IMR-90 (cell line): Measurements from ENCODE around the gene CAND1. TPM values are rescaled to one million over a fixed set of nuclear protein-coding genes. Genes with fewer than 3 reads are reported as not detected.

ENCODE experiments used
- ATAC-seq: fragments of 200-7000 bp; cut with Tn5 transposase; 2 replicates; pipeline ENCODE4 v1.9.1; 2020; ENCODE audit warnings: low read depth, mild to moderate bottlenecking, moderate library complexity
- BruUV-seq: library from RNA; stranded (reverse); fragments of 400-500 nt; replicated peaks from 2 replicates; lab custom pipeline; 2021; lab: Mats Ljungman, UMichigan
- CTCF ChIA-PET: fragments of 300-600 bp; formaldehyde crosslinking; extraction: SDS; loops from one replicate; lab custom pipeline; 2021; ENCODE audit warnings: antibody characterized with exemption; lab: Yijun Ruan, JAX
- POLR2A ChIA-PET: fragments of 300-600 bp; sonication (Branson Sonifier 250); formaldehyde crosslinking; loops from one replicate; lab custom pipeline; 2022; ENCODE audit warnings: antibody characterized with exemption; ENCODE audit not compliant: unreplicated experiment; lab: Charles Lee
- DNase-seq: peaks from one replicate; pipeline ENCODE4 v3.0.0; 2013
- H2AFZ ChIP-seq: replicated peaks from 2 replicates; pipeline ENCODE3; 2013; ENCODE audit warnings: low read length, mild to moderate bottlenecking; ENCODE audit not compliant: poor library complexity
- H2AK5ac ChIP-seq: 2 replicates; pipeline ENCODE4 v1.6.1; 2013; ENCODE audit warnings: low read depth, low read length, inconsistent platforms
- H2AK9ac ChIP-seq: replicated peaks from 2 replicates; pipeline ENCODE3; 2013; ENCODE audit warnings: mild to moderate bottlenecking, low read depth, low read length, moderate library complexity; ENCODE audit not compliant: poor library complexity
- H2BK120ac ChIP-seq: 2 replicates; pipeline ENCODE4 v1.6.1; 2013; ENCODE audit warnings: low read depth, low read length, inconsistent platforms
- H2BK15ac ChIP-seq: 3 replicates; pipeline ENCODE4 v1.6.1; 2013; ENCODE audit warnings: low read depth, low read length, inconsistent platforms
- H2BK20ac ChIP-seq: 2 replicates; pipeline ENCODE4 v1.6.1; 2013; ENCODE audit warnings: low read depth, mild to moderate bottlenecking, inconsistent platforms, low read length, moderate library complexity
- H2BK5ac ChIP-seq: 2 replicates; pipeline ENCODE4 v1.6.1; 2013; ENCODE audit warnings: mild to moderate bottlenecking, low read depth, low read length, inconsistent platforms; ENCODE audit not compliant: poor library complexity, severe bottlenecking
- H3K14ac ChIP-seq: replicated peaks from 2 replicates; pipeline ENCODE4 v1.6.1; 2013; ENCODE audit warnings: low read depth, low read length, inconsistent platforms
- H3K18ac ChIP-seq: 2 replicates; pipeline ENCODE4 v1.6.1; 2013; ENCODE audit warnings: low read depth, low read length, control low read depth
- H3K23ac ChIP-seq: 2 replicates; pipeline ENCODE4 v1.6.1; 2013; ENCODE audit warnings: low read depth, low read length, inconsistent platforms
- H3K27ac ChIP-seq: 2 replicates; pipeline ENCODE4 v1.5.1; 2013; ENCODE audit warnings: mild to moderate bottlenecking, control low read depth, low read length; ENCODE audit not compliant: insufficient read depth
- H3K27me3 ChIP-seq: 2 replicates; pipeline ENCODE4 v1.6.1; 2013; ENCODE audit warnings: low read length; ENCODE audit not compliant: control insufficient read depth, insufficient read depth
- H3K36me3 ChIP-seq: 2 replicates; pipeline ENCODE4 v1.6.1; 2013; ENCODE audit warnings: low read length, mixed read lengths; ENCODE audit not compliant: control insufficient read depth, insufficient read depth
- H3K4ac ChIP-seq: 2 replicates; pipeline ENCODE4 v1.6.1; 2013; ENCODE audit warnings: low read depth, low read length, inconsistent platforms
- H3K4me1 ChIP-seq: 2 replicates; pipeline ENCODE4 v1.6.1; 2013; ENCODE audit warnings: low read length, mixed read lengths; ENCODE audit not compliant: control insufficient read depth, insufficient read depth
- H3K4me2 ChIP-seq: 2 replicates; pipeline ENCODE4 v1.6.1; 2013; ENCODE audit warnings: low read depth, mild to moderate bottlenecking, control low read depth, low read length, moderate library complexity
- H3K4me3 ChIP-seq: 2 replicates; pipeline ENCODE4 v1.5.1; 2013; ENCODE audit warnings: low read depth, mild to moderate bottlenecking, control low read depth, low read length, moderate library complexity; ENCODE audit not compliant: insufficient read depth
- H3K56ac ChIP-seq: 2 replicates; pipeline ENCODE4 v1.6.1; 2013; ENCODE audit warnings: low read length, inconsistent platforms; ENCODE audit not compliant: insufficient read depth; ENCODE audit errors: extremely low read depth
- H3K79me1 ChIP-seq, 2 experiments: 2 replicates each; pipeline ENCODE4 v1.6.1; 2013; ENCODE audit warnings: low read length in 2 of 2, inconsistent platforms in 1 of 2, low read depth in 1 of 2
- H3K9ac ChIP-seq: 2 replicates; pipeline ENCODE4 v1.6.1; 2013; ENCODE audit warnings: low read depth, low read length, control low read depth
- H3K9me1 ChIP-seq: 2 replicates; pipeline ENCODE4 v1.6.1; 2013; ENCODE audit warnings: low read length, inconsistent platforms; ENCODE audit not compliant: insufficient read depth
- H3K9me3 ChIP-seq: 2 replicates; pipeline ENCODE4 v1.6.1; 2013; ENCODE audit warnings: low read length; ENCODE audit not compliant: control insufficient read depth, insufficient read depth
- H4K20me1 ChIP-seq: 2 replicates; pipeline ENCODE4 v1.6.1; 2013; ENCODE audit warnings: low read length, inconsistent platforms; ENCODE audit not compliant: insufficient read depth
- H4K5ac ChIP-seq: 2 replicates; pipeline ENCODE4 v1.6.1; 2013; ENCODE audit warnings: mild to moderate bottlenecking, low read depth, low read length, control low read depth
- H4K8ac ChIP-seq, 2 experiments: 2 replicates each; pipeline ENCODE4 v1.6.1; 2013; ENCODE audit warnings: low read depth in 2 of 2, low read length in 2 of 2, control low read depth in 1 of 2, inconsistent platforms in 1 of 2
- H4K91ac ChIP-seq: 2 replicates; pipeline ENCODE4 v1.6.1; 2013; ENCODE audit warnings: low read depth, low read length, inconsistent platforms; ENCODE audit not compliant: insufficient read depth
- BHLHE40 ChIP-seq: fragments of 150-350 bp; IDR thresholded peaks from 2 replicates; pipeline ENCODE4 v1.6.1; 2016; ENCODE audit warnings: mild to moderate bottlenecking, low read depth, low read length
- CHD1 ChIP-seq: IDR thresholded peaks from 2 replicates; pipeline ENCODE4 v1.6.1; 2012; ENCODE audit warnings: low read depth, low read length, improper control_type of control experiment
- FOS ChIP-seq: fragments of 150-350 bp; IDR thresholded peaks from 2 replicates; pipeline ENCODE4 v1.6.1; 2016; ENCODE audit warnings: low read depth, low read length
- MAFK ChIP-seq: IDR thresholded peaks from 2 replicates; pipeline ENCODE4 v1.6.1; 2012; ENCODE audit warnings: low read depth, low read length, improper control_type of control experiment
- MAZ ChIP-seq: IDR thresholded peaks from 2 replicates; pipeline ENCODE4 v1.6.1; 2012; ENCODE audit warnings: low read depth, mild to moderate bottlenecking, low read length, improper control_type of control experiment, moderate library complexity, borderline replicate concordance
- MXI1 ChIP-seq: IDR thresholded peaks from 2 replicates; pipeline ENCODE4 v1.6.1; 2012; ENCODE audit warnings: low read depth, mild to moderate bottlenecking, low read length, moderate library complexity, borderline replicate concordance
- NFE2L2 ChIP-seq: fragments of 150-350 bp; IDR thresholded peaks from 2 replicates; pipeline ENCODE4 v1.6.1; 2016; ENCODE audit warnings: low read depth, mild to moderate bottlenecking, low read length
- POLR2A ChIP-seq: IDR thresholded peaks from 2 replicates; pipeline ENCODE4 v1.6.1; 2012; ENCODE audit warnings: mild to moderate bottlenecking, low read depth, low read length
- RAD21 ChIP-seq: IDR thresholded peaks from 2 replicates; pipeline ENCODE4 v1.6.1; 2012; ENCODE audit warnings: low read length, improper control_type of control experiment
- RCOR1 ChIP-seq: IDR thresholded peaks from 2 replicates; pipeline ENCODE4 v1.6.1; 2012; ENCODE audit warnings: mild to moderate bottlenecking, low read length, improper control_type of control experiment; ENCODE audit not compliant: insufficient replicate concordance
- RFX5 ChIP-seq: IDR thresholded peaks from 2 replicates; pipeline ENCODE4 v1.8.0; 2012; ENCODE audit warnings: low read depth, mild to moderate bottlenecking, low read length, moderate library complexity
- SMC3 ChIP-seq: fragments of 150-350 bp; IDR thresholded peaks from 2 replicates; pipeline ENCODE4 v1.6.1; 2016; ENCODE audit warnings: low read depth, mild to moderate bottlenecking, antibody characterized with exemption, low read length, moderate library complexity
- WGBS, 2 experiments: methylation state at CpG; one replicate each; pipeline versions ENCODE4 v1.1.5 to v1.1.7; 2013; ENCODE audit warnings: missing lambda C conversion rate in 2 of 2; ENCODE audit not compliant: insufficient read length in 1 of 2; ENCODE audit errors: extremely low coverage in 2 of 2; 5-methylcytosine and 5-hydroxymethylcytosine counted together
- dilution Hi-C: fragments of 300-500 bp; cut with HindIII; formaldehyde crosslinking; loops from one replicate; pipeline ENCODE4 v1.14.3; 2018; ENCODE audit warnings: low sequenced_read_pairs; ENCODE audit not compliant: unreplicated experiment
- in situ Hi-C: fragments of 300-500 bp; cut with MboI; formaldehyde crosslinking; loops from 3 replicates; pipeline ENCODE4 v1.14.3; 2019; ENCODE audit warnings: low sequenced_read_pairs, inconsistent platforms, mixed read lengths
- intact Hi-C: fragments of 100-400 bp; cut with micrococcal nuclease; formaldehyde crosslinking; loops from 2 replicates; pipeline ENCODE4 v1.10.0; 2022
- polyA plus RNA-seq, 3 experiments: library from polyadenylated mRNA; depleted of rRNA; stranded (reverse); fragments of >200 nt; gene quantifications; 2 replicates each; pipeline ENCODE4 v1.2.3, GENCODE V29; 2012; ENCODE audit warnings: low replicate concordance in 1 of 3
- total RNA-seq: library from RNA; depleted of rRNA; stranded (reverse); fragments of >200 nt; gene quantifications from 2 replicates; pipeline ENCODE4 v1.2.3, GENCODE V29; 2012
- TF ChIP-seq, protein P1 (sequence below): fragments of 150-350 bp; IDR thresholded peaks from 2 replicates; pipeline ENCODE4 v1.6.1; 2016; ENCODE audit warnings: low read depth, mild to moderate bottlenecking, low read length, moderate library complexity, borderline replicate concordance
- TF ChIP-seq, protein P2 (sequence below): conservative IDR thresholded peaks from 2 replicates; pipeline ENCODE4 v1.5.1; 2012; ENCODE audit warnings: mild to moderate bottlenecking, low read depth, low read length, improper control_type of control experiment
- TF ChIP-seq, protein P3 (sequence below): fragments of 150-350 bp; IDR thresholded peaks from 2 replicates; pipeline ENCODE4 v1.6.1; 2017; ENCODE audit warnings: mild to moderate bottlenecking, antibody characterized with exemption, low read length, low read depth

CAND1 gene
- total and polyA plus RNA-seq, 2 of the 4 experiments (the other 2 are of a cell fraction), result 42.6 to 91.4 TPM

DNA sequence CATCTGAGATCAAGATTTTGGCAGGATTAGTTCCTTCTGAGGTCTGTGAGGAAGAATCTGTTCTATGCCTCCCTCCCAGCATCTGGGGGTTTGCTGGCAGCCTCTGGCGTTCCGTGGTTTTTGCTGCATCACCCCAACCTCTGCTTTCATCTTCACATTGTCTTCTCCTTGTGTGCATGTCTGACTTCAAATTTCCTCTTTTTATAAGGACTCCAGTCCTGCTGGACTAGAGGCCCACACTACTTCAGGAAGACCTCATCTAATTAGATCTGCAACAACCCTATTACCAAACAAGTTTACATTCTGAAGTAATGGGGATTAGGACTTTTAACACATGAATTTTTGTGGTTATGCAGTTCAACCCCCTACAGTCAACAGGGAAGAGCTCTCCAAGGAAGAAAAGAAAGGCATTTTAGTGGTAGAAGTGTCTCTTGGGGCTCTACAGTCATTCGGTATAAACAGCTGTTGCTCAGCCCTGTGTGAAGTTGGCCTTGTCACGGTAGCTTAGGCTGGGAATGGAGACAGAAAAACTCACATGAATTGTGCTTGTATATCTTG is 89.7 kb downstream of the CAND1 start:
- CTCF ChIA-PET, result interaction anchor here (0.8 to 0.9 kb wide), 2 partner anchors 83 to 959 kb away, joined by 3 read pairs; no protein-coding TSS in a partner anchor
- peak; percentile 91 for ATAC-seq
- TF ChIP-seq BHLHE40, result no peak
- TF ChIP-seq FOS, result no peak
- no peak for TF ChIP-seq MXI1
- TF ChIP-seq POLR2A, result no peak
- TF ChIP-seq, protein P1, sequence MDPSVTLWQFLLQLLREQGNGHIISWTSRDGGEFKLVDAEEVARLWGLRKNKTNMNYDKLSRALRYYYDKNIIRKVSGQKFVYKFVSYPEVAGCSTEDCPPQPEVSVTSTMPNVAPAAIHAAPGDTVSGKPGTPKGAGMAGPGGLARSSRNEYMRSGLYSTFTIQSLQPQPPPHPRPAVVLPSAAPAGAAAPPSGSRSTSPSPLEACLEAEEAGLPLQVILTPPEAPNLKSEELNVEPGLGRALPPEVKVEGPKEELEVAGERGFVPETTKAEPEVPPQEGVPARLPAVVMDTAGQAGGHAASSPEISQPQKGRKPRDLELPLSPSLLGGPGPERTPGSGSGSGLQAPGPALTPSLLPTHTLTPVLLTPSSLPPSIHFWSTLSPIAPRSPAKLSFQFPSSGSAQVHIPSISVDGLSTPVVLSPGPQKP, result no peak
- no peak; the same call in 1 of the 2 replicates for TF ChIP-seq RAD21
- no peak for TF ChIP-seq RCOR1
- TF ChIP-seq CHD1, result no peak
- TF ChIP-seq, protein P2, sequence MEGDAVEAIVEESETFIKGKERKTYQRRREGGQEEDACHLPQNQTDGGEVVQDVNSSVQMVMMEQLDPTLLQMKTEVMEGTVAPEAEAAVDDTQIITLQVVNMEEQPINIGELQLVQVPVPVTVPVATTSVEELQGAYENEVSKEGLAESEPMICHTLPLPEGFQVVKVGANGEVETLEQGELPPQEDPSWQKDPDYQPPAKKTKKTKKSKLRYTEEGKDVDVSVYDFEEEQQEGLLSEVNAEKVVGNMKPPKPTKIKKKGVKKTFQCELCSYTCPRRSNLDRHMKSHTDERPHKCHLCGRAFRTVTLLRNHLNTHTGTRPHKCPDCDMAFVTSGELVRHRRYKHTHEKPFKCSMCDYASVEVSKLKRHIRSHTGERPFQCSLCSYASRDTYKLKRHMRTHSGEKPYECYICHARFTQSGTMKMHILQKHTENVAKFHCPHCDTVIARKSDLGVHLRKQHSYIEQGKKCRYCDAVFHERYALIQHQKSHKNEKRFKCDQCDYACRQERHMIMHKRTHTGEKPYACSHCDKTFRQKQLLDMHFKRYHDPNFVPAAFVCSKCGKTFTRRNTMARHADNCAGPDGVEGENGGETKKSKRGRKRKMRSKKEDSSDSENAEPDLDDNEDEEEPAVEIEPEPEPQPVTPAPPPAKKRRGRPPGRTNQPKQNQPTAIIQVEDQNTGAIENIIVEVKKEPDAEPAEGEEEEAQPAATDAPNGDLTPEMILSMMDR, result no peak
- no peak for TF ChIP-seq MAFK
- TF ChIP-seq, protein P3, sequence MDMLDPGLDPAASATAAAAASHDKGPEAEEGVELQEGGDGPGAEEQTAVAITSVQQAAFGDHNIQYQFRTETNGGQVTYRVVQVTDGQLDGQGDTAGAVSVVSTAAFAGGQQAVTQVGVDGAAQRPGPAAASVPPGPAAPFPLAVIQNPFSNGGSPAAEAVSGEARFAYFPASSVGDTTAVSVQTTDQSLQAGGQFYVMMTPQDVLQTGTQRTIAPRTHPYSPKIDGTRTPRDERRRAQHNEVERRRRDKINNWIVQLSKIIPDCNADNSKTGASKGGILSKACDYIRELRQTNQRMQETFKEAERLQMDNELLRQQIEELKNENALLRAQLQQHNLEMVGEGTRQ, result no peak
- no peak; the same call in 1 of the 2 replicates for TF ChIP-seq MAZ
- no peak for TF ChIP-seq RFX5
- TF ChIP-seq NFE2L2, result no peak
- TF ChIP-seq SMC3, result no peak

More for the DNA sequence above, 89.7 kb downstream of the CAND1 start:
- Histone ChIP-seq H2BK20ac (no peak overlapping the region), H2BK120ac (no peak overlapping the region), H2AK9ac (no peak overlapping the region), H3K4me3 (no peak overlapping the region), H2AK5ac (no peak overlapping the region), H3K79me1 (no peaks in the 10 kb centered on the region), H3K36me3 (no peaks in the 10 kb centered on the region), H3K4me1 (peaks cover 3% of the 10 kb centered on the region), H2BK15ac (no peak overlapping the region), H3K9me1 (no peaks in the 10 kb centered on the region), H4K20me1 (no peaks in the 10 kb centered on the region), H4K91ac (peak overlapping the region; percentile 17; the same call in 1 of the 2 replicates), H3K14ac (no peak overlapping the region), H3K23ac (no peak overlapping the region), H3K4ac (no peak overlapping the region), H3K18ac (peak overlapping the region; percentile 35; the same call in 1 of the 2 replicates), H3K27ac (no peak overlapping the region), H3K4me2 (peak overlapping the region; percentile 35; the same call in 1 of the 2 replicates), H3K9ac (no peak overlapping the region), H2BK5ac (no peak overlapping the region), H3K9me3 (peaks cover 2% of the 10 kb centered on the region; the same call in 1 of the 2 replicates), H3K56ac (no peak overlapping the region), H4K5ac (no peak overlapping the region), H4K8ac (no peak overlapping the region), H3K27me3 (no peaks in the 10 kb centered on the region), H2AFZ (no peak overlapping the region)
- BruUV-seq, result no TSS peak
- no CpG with 5 or more reads among the region's 4 CpGs for WGBS, 2 experiments
- intact Hi-C loops (loop anchor here (5.0 kb wide), 1 partner anchor 863 kb away; no protein-coding TSS in a partner anchor), dilution Hi-C loops (no loop called here), in situ Hi-C loops (loop anchor here (5.0 to 10.0 kb wide), 3 partner anchors 78 to 583 kb away; no protein-coding TSS in a partner anchor)
- POLR2A ChIA-PET, result no interaction called here
- peak; percentile 83 for DNase-seq
